Fibroblast of skin of back (primary cell): Measurements from ENCODE around the gene GDPD5.

Experiments used
- DNase-seq: peaks from one replicate; pipeline ENCODE4 v3.0.0-alpha.2; 2013

Gene GDPD5

DNA sequence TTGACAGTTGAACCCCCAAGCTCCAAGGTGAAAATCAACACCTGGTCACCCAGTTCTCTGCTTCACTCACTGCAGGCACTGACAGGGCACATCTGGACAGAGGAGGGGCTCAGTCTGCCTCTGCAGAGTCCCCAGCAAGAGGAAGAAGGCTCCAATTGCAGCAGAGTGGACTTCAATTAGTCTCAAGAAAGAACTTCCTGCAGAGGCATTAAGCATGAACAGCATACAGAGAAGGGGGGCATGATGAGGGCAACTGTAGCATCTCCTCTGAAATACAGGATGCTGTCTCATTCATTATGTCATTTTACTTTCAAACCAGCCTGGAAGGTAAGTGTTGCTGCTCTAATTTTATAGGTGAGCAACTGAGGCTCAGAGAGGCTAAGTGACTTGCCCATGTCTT is 11.1 kb downstream of the GDPD5 start:
- no peak for DNase-seq

GRCh38 chr11:75513250-75513649 is 12.5 kb downstream of the GDPD5 start:
- DNase-seq, result peak; percentile 62

GRCh38 chr11:75510723-75511019 is 15.1 kb downstream of the GDPD5 start:
- DNase-seq, result no peak

- no peak for DNase-seq
Measured at GRCh38 chr11:75510004-75510722, 15.6 kb downstream of the GDPD5 start.

- DNase-seq, result no peak
Measured at GRCh38 chr11:75509020-75509720, 16.6 kb downstream of the GDPD5 start.

- DNase-seq, result no peak
Measured at GRCh38 chr11:75508051-75508561, 17.6 kb downstream of the GDPD5 start.

GRCh38 chr11:75507571-75507970 is 18.2 kb downstream of the GDPD5 start:
- no peak for DNase-seq

DNA sequence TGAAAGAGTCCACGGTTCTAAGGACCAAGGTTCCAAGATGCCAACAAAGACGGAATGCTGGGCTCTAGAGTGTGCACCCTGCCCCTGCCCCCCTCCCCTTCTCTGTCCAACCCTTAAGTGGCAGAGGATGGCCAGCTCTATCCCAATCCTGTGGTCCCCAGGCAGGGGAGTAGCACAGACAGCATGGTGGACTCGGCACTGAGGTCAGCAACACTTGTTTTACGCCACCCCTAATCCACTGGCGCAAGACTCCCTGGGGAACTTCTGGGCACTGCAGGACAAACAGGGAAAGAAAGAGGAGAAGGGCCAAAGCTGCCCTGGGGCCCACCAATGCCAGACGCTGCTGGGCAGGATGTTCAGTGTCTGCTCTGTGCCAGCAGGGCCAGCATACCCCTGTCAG is 18.9 kb downstream of the GDPD5 start:
- DNase-seq, result no peak

DNA sequence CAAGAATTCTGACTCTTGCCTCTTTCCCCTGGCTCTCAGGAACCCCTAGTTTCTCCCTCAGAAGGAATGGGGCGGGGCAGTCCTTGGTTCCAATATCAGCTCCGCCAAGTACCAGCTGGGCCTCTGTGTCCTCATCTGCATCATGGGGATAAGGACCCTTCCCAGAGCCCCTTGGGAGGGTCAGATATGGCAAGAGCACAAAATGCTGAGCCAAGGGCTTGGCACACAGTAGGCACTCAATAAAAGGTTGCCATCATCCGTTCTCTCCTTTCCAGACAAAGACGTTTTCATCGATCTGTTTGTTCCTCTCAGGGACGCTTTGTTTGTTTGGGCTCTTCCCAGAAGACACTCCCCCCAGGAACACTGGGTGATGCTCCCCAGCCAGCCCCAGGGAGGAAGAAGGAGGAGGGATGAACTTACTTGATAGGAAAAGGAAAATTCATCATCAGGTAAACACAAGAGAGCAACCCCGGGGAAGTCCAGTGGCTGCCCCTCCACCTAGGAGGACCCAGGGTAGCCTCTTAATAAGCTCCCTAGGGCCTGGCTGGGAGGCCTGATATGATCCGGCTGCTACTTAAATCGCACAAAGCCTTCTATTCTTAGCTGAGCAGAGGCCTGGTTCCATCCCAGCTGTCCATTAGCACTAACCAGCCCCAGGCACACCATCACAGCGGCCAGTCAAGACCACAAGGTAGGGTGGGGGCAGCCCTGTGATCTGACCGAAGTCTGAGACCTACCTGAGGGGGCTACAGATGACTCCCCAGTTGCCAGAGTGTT is 19.6 kb downstream of the GDPD5 start:
- DNase-seq, result no peak

DNA sequence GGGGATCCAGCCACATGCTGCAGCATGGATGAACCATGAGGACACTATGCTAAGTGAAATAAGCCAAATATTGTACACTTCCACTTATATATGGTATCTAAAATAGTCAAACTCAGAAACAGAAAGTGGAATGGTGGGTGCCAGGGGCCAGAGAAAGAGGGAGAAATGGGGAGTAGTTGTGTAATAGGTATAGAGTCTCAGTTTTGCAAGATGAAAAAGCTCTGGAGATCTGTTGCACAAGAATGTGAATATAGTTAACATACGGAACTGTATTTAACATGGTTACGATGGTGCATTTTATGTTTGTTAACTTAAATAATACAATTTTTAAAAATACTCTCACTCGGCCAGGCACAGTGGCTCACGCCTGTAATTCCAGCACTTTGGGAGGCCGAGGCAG is 21.2 kb downstream of the GDPD5 start:
- DNase-seq, result no peak

GRCh38 chr11:75503531-75504099 is 22.1 kb downstream of the GDPD5 start:
- DNase-seq, result no peak

- DNase-seq, result no peak
Measured at GRCh38 chr11:75502138-75502537, 23.6 kb downstream of the GDPD5 start.

DNA sequence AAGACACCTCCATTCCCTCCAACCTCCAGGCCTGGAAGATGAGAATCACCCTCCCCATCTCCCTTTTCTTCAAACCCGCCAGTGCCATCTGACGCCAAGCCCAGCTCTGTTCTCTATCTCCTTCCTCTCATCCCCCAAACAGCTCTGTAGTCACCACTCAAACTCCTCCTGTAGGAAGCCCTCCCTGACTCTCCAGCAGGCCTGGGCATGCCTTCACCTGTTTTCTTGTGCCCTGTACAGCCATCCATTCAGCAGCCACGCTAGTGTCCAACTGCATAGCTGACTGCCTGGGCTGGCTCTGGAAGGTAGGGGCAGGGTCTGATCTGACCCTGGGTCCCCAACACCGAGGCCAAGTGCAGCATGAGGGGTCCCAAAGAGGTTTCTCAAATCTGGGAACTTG is 25.0 kb downstream of the GDPD5 start:
- DNase-seq, result no peak

- DNase-seq, result peak; percentile 97
Measured at GRCh38 chr11:75499423-75500190, 26.1 kb downstream of the GDPD5 start.

- peak; percentile 47 for DNase-seq
Measured at GRCh38 chr11:75498556-75499255, 27.0 kb downstream of the GDPD5 start.

GRCh38 chr11:75497788-75498409 is 27.8 kb downstream of the GDPD5 start:
- DNase-seq, result no peak

- no peak for DNase-seq
Measured at GRCh38 chr11:75496305-75496752, 29.4 kb downstream of the GDPD5 start.

GRCh38 chr11:75495749-75496304 is 29.9 kb downstream of the GDPD5 start:
- DNase-seq, result no peak

GRCh38 chr11:75493626-75494025 is 32.1 kb downstream of the GDPD5 start:
- DNase-seq, result no peak

- DNase-seq, result peak; percentile 37
Measured at GRCh38 chr11:75492181-75492820, 33.4 kb downstream of the GDPD5 start.
